Erythroblast (primary cell): ENCODE data around the gene CBLC.

Experiments
- GATA1 ChIP-seq: IDR thresholded peaks from 2 replicates; pipeline ENCODE4 v1.6.1; 2011; ENCODE audit warnings: low read depth, mild to moderate bottlenecking, control low read depth, low read length, moderate library complexity
- POLR2A ChIP-seq: IDR thresholded peaks from 2 replicates; pipeline ENCODE4 v1.6.1; 2011; ENCODE audit warnings: mild to moderate bottlenecking, low read length

GRCh38 chr19:44745341-44745831 is 32.3 kb upstream of the CBLC start:
- TF ChIP-seq POLR2A (no peak), GATA1 (no peak)
